Measurements from ENCODE around the gene ZFP3.
"Not testable (repeated sequence)": the region's sequence is repeated elsewhere in the genome, so short reads cannot be mapped to it uniquely, and the experiment has no call there.

Gene ZFP3

DNA sequence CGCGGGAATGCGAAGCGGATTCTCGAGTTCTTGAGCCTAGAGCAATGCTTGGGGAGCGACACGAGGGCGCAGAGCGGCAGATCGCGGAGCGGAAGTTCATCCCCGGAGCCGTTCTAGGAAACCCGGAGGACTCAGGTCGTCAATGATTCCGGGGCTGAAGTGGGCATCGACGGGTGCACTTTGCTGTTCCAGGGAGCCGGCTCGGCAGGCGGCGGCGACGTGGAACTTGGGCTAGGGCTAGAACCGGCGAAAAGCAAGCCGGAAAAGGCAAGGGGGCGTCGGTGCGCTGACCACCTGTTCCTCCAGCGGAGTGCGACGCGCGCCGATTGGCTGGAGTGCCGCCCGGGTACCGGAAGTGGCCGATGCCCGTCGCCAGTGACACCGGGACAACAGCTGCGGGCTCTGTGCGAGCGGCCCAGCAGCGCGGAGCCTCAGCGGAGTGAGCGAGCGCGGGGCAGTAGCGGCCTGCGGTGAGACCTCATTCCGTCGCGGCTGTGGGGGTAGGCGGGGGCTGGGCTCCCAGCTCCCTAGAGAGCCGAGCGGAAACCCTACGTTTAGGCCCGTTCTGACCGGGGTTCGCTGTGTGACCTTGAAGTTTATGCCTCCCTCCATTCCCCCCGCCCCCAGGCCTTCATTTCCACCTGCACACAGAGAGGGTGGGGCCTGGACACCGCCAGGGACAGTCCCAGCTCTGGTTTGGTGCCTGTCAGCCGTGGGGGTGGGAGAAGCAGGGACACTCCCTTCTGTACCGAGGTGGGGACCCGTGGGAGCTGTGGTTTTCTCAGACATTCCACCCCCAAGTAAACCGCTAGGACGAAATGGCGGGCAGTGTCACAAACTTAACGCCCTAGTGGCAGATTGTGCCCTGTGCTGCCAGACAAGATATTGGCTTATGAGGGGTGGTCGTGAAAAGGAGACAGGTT lies at the start of gene ZFP3:
TSS of gene ZFP3 (plus strand) at position 362 of the 923 bp plus-strand sequence. CDS start 13,038 bp downstream, outside the sequence.
- DNase-seq (ENCODE audit: low spot score): peak; percentile 78

DNA sequence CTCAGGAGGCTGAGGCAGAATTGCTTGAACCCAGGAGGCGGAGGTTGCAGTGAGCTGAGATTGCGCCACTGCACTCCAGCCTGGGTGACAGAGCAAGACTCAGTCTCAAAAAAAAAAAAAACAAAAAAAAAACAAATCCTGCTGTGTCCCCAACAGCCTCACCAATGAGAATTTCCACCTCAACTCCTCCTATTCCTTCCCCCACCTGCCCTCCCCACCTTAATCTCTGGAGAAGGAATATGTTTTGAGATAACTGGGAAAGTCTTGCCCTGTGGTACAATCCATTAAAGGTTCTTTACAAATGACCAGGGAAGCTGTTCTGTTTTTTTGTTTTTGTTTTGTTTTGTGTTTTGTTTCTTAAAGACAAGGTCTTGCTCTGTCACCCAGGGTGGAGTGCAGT lies 48.1 kb upstream of the ZFP3 start:
- DNase-seq (ENCODE audit: low spot score): not testable (repeated sequence)

GRCh38 chr17:5031365-5032082 lies 46.7 kb upstream of the ZFP3 start:
- peak; percentile 76 for DNase-seq (ENCODE audit: low spot score)

DNA sequence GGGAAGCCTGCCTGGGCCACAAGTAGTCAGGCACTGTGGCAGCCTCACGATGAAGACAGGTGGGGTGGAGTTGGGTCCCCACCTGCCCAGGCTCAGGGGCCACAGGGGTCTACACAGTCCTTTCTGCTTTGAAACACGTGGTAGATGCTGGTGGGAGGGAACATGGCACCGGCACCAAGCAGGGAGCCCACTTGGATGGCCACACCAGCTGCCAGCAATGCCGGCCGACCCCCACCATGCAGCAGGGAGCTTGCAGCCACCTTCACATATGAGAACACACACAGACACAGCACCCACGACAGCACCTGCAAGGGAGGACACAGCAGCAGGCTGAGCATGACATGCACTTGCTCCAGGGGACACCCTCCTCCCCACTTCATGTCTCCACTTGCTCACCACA lies 45.4 kb upstream of the ZFP3 start:
- DNase-seq (ENCODE audit: low spot score): no peak

DNA sequence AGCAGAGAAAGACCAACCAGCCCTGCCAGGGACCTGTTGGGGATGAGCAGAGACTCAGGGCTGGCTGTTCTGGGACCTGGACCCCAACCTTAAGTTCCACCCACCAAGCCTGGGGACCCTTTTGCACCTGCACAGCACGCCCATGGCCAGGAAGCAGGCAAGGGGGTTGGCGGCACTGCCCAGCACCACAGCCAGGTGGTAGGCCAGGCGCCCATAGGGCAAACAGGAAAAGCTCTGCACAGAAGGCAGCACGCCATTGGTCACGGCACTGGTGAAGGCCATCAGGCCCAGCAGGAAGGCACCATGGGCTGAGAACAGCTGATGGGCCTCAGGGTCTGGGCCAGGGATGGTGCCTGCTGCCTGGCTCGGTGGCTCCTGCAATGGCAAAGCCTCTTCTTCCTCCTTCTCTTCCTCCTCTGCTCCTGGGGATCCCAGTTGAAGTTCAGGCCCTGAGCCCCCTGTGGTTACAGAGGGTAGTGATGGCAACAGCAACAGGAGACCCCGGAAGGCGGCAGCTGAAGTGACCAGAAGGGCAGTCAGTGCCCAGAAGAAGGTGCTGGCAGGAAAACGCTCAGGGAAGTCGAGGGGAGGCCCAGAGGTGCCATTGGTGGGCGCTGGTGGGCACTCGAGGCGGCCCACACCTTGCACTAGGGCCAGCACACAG lies 44.8 kb upstream of the ZFP3 start:
- DNase-seq (ENCODE audit: low spot score): no peak

DNA sequence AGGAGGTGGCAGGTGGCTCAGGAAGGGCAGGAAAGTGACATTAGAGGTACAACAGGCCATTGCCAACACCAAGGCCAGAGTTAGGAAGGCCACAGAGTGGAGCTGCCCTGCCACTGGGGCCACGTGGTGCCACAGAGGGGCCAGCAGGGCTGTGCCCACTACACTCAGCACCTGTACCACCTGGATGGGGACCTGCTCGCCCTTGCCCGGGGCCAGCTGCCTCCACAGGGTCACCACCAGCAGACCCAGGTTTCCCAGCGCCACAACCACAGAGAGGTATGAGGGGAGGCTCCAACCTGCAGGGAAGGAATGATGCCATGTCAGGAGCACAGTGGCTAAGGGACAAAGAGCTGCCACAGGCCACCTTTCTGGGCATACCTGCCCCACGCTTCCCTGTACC lies 44.2 kb upstream of the ZFP3 start:
- no peak for DNase-seq (ENCODE audit: low spot score)

- DNase-seq (ENCODE audit: low spot score): no peak
These were observed 43.6 kb upstream of the ZFP3 start for GRCh38 chr17:5034651-5035050.

DNA sequence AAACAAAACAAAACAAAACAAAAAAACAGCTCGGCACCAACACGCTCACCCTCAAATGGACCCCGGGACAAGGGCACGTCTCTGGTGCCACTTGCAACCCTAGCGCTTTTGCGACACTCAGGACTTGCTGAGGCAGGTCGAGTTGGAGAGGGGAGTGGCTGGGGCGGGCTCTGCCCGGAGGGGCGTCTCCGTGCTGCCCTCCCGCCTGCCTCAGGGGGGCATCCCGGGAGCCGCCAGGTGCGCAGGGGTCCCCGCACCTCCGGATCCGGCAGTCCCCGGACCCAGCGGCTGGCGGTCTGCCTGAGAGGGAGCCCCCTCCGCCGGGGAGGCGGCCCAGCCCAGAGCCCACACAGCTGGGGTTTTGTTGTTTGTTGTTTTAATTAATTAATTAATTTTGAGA lies 43.0 kb upstream of the ZFP3 start, which contains the start of gene SLC52A1:
TSS of gene SLC52A1 (minus strand) at position 112 of the 400 bp plus-strand sequence. CDS start 820 bp downstream, outside the sequence.
- DNase-seq (ENCODE audit: low spot score): no peak

DNA sequence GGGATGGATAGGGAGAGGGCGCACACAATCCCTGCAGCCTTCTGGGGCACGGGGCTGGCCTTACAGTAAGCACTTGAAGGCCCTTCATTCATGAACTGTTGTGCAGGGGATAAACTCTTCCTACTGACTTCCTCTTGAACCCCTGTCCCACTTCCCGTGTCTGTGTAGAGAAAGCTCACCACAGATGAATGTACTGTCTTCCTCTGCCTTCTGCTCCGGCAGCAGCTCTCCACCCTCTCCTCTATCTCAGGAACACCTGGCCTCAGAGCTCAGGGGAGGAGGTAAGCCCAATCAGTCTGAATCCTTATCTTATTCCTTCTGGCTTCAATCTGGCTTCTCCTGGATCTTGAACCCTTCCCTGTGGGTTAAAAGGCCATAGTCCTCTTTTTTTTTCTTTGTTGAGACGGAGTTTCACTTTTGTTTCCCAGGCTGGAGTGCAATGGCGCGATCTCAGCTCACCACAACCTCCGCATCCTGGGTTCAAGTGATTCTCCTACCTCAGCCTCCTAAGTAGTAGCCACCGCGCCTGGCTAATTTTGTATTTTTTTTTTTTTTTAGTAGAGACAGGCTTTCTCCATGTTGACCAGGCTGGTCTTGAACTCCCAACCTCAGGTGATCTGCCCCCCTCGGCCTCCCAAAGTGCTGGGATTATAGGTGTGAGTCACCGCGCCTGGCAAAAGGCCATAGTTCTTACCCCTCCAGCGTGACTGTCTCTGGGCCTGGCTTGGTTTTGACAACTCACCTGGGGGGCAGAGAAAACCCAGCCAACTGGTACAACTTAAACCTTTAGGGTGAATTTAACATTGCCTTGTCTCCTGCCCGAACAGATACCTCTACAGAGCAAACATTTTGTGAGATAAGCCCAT lies 35.9 kb upstream of the ZFP3 start:
- DNase-seq (ENCODE audit: low spot score): no peak

DNA sequence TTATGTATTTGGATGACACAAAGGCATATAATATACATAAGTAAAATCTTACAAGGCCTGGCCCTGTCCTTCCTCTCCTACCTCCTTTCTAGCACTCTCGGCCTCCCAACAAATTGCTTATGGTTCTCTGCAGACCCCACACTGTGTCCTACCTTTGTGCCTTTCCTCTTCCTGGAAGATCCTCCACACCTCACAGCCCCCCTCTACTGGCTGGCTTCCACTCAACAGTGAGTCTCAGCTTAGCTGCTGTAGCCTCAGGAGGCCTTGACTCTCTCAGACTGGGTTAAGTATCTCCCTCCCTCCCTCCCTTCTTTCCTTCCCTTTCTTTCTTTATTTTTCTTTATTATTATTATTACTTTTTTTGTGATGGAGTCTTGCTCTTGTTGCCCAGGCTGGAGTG lies 34.7 kb upstream of the ZFP3 start:
- no peak for DNase-seq (ENCODE audit: low spot score)

DNA sequence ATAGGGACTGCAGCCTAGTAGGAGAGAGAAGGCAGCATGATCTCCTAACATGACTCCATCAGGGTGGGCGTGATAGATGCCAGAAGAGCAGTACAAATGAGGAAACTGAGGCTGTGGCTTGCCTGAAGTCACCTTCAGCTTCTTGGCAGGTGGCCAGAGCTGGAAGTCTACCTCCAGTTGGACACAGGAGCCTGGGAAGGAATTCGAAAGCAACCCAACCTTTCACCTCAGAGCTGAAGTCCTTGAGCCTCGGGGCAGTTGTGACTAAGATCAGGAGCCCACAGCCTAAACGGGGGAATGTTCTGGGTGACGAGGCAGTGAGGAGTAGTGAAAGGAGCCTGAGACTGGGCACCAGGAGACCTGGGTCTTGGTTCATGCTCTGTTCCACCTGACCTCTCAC lies 33.6 kb upstream of the ZFP3 start:
- DNase-seq (ENCODE audit: low spot score): peak; percentile 28

- no peak for DNase-seq (ENCODE audit: low spot score)
These were observed 32.8 kb upstream of the ZFP3 start for GRCh38 chr17:5045496-5045895.

DNA sequence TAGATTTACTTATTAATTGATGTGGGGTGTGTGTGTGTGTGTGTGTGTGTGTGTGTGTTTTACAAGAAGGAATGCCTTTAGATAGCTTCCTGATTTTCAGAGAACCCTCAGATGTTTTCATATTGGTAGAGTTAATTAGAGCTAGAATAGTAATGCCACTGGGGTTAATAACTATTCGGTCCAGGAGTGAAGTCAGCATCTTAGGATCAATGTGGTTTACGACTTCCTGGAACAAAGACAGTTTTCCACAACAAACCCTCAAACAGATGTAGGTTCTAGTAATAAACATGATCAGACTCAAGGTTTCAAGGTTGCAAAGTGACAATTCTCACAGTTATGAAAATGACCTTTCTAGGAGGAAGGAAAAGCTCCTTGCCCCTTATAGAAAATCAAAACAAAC lies 30.8 kb upstream of the ZFP3 start:
- DNase-seq (ENCODE audit: low spot score): no peak

- peak; percentile 26 for DNase-seq (ENCODE audit: low spot score)
These were observed 28.9 kb upstream of the ZFP3 start for GRCh38 chr17:5049314-5049841.

GRCh38 chr17:5050278-5050677 lies 28.0 kb upstream of the ZFP3 start:
- no peak for DNase-seq (ENCODE audit: low spot score)

GRCh38 chr17:5055543-5055942 lies 22.7 kb upstream of the ZFP3 start:
- no peak for DNase-seq (ENCODE audit: low spot score)

- no peak for DNase-seq (ENCODE audit: low spot score)
These were observed 13.0 kb upstream of the ZFP3 start for GRCh38 chr17:5065227-5065744.

GRCh38 chr17:5068236-5068635 lies 10.0 kb upstream of the ZFP3 start:
- DNase-seq (ENCODE audit: low spot score): no peak

GRCh38 chr17:5069724-5070123 lies 8.5 kb upstream of the ZFP3 start:
- DNase-seq (ENCODE audit: low spot score): peak; percentile 31

DNA sequence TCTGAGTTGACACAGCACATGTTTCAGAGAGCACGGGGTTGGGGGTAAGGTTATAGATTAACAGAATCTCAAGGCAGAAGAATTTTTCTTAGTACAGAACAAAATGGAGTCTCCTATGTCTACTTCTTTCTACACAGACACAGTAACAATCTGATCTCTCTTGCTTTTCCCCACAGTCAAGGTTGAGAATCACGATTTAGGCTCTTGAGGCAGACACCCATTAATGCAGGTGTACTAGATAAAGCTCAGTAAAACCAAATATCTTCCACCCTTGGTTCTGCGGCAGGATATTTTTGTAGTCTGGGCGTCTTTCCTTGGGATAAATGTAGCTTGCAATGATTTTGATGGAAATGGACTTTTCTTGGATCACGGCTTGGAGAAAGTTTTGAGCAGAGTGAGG lies 2.8 kb upstream of the ZFP3 start:
- DNase-seq (ENCODE audit: low spot score): not testable (repeated sequence)

- DNase-seq (ENCODE audit: low spot score): not testable (repeated sequence)
These were observed 992 bp upstream of the ZFP3 start for GRCh38 chr17:5077275-5077674.
